Testis (tissue), 2 donors: ENCODE data around the gene CKMT1B.

ENCODE experiments used
- POLR2A ChIP-seq: fragments of 450-650 bp; IDR thresholded peaks from one replicate; pipeline ENCODE4 v1.6.1; 2017; ENCODE audit warnings: antibody characterized with exemption, mild to moderate bottlenecking, moderate library complexity
- TF ChIP-seq, protein P1 (sequence below), 3 experiments: fragments of 450-650 bp in 2 of 3; fragments of 200-600 bp in 1 of 3; sonication (generic) in 1 of 3; IDR thresholded peaks; one replicate each; pipeline ENCODE4 v1.5.1; 2016 to 2019; ENCODE audit warnings: antibody characterized with exemption in 3 of 3, mild to moderate bottlenecking in 2 of 3, moderate library complexity in 1 of 3

DNA sequence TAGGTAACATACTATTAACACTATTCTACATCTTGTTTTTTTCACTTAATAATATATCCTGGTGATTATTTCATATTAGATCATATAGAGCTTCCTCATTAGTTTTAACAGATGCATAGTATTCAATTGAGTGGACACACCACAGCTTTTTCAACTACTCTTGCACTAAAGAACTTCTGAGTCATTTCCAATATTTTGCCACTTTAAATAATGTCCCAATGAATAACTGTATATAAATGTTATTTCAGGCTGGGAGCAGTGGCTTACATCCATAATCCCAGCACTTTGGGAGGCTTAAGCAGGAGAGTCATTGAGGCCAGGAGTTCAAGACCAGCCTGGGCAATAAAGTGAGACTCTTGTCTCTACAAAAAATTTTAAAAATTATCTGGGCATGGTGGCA lies 49.6 kb upstream of the CKMT1B start:
- TF ChIP-seq, protein P1, sequence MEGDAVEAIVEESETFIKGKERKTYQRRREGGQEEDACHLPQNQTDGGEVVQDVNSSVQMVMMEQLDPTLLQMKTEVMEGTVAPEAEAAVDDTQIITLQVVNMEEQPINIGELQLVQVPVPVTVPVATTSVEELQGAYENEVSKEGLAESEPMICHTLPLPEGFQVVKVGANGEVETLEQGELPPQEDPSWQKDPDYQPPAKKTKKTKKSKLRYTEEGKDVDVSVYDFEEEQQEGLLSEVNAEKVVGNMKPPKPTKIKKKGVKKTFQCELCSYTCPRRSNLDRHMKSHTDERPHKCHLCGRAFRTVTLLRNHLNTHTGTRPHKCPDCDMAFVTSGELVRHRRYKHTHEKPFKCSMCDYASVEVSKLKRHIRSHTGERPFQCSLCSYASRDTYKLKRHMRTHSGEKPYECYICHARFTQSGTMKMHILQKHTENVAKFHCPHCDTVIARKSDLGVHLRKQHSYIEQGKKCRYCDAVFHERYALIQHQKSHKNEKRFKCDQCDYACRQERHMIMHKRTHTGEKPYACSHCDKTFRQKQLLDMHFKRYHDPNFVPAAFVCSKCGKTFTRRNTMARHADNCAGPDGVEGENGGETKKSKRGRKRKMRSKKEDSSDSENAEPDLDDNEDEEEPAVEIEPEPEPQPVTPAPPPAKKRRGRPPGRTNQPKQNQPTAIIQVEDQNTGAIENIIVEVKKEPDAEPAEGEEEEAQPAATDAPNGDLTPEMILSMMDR (IDR thresholded peaks at IDR 0.05), result no peak
- no peak for TF ChIP-seq POLR2A
